ENCODE measurements around the gene PRG3. TPM values are rescaled to one million over a fixed set of nuclear protein-coding genes. Genes with fewer than 3 reads are reported as not detected.
A peak's percentile ranks its signal among the peaks of the same experiment; 100 is the strongest.
"Not testable (repeated sequence)": the region's sequence is repeated elsewhere in the genome, so short reads cannot be mapped to it uniquely, and the experiment has no call there.

The PRG3 gene
- total and polyA plus RNA-seq, 3 experiments from 2014 or later: not detected

GRCh38 chr11:57364851-57365660 is 15.9 kb downstream of the PRG3 start:
- no peak overlapping the region for H3K4me3 Mint-ChIP-seq
- Histone ChIP-seq H3K36me3 (ENCODE audit: insufficient read depth, low read length) (no peaks in the 10 kb centered on the region), H3K27me3 (ENCODE audit: insufficient read depth, low read length, poor library complexity, severe bottlenecking) (no peaks in the 10 kb centered on the region), H3K4me3 (ENCODE audit: low read length) (no peak overlapping the region), H3K9me3 (ENCODE audit: low read length) (no peaks in the 10 kb centered on the region), H3K27ac (ENCODE audit: low read depth, low read length) (no peak overlapping the region), H3K4me1 (ENCODE audit: insufficient read depth, low read length) (no peaks in the 10 kb centered on the region)
- POLR2A ChIA-PET: no interaction called here
- CTCF ChIA-PET: no interaction called here
- no peaks in the 10 kb centered on the region for H3K9me3 Mint-ChIP-seq
- H3K36me3 Mint-ChIP-seq: peaks cover 0 to 5% (median 0%) of the 10 kb centered on the region in 3 donors
- DNase-seq: no peak
- no peaks in the 10 kb centered on the region for H3K4me1 Mint-ChIP-seq
- H3K27me3 Mint-ChIP-seq: peaks cover 9 to 22% of the 10 kb centered on the region in 2 donors
- H3K27ac Mint-ChIP-seq: no peak overlapping the region

GRCh38 chr11:57363131-57364080 is 17.5 kb downstream of the PRG3 start:
- Histone ChIP-seq H3K4me1 (ENCODE audit: insufficient read depth, low read length) (no peaks in the 10 kb centered on the region), H3K4me3 (ENCODE audit: low read length) (no peak overlapping the region), H3K9me3 (ENCODE audit: low read length) (no peaks in the 10 kb centered on the region), H3K27me3 (ENCODE audit: insufficient read depth, low read length, poor library complexity, severe bottlenecking) (no peaks in the 10 kb centered on the region), H3K27ac (ENCODE audit: low read depth, low read length) (no peak overlapping the region), H3K36me3 (ENCODE audit: insufficient read depth, low read length) (no peaks in the 10 kb centered on the region)
- no peak for DNase-seq
- peaks cover 0 to 5% (median 0%) of the 10 kb centered on the region in 3 donors for H3K36me3 Mint-ChIP-seq
- no peaks in the 10 kb centered on the region for H3K9me3 Mint-ChIP-seq
- ChIA-PET POLR2A (no interaction called here), CTCF (interaction anchor here (0.9 to 1.3 kb wide), 3 partner anchors 12 to 94 kb away, joined by 3 read pairs; no protein-coding TSS in a partner anchor)
- H3K27ac Mint-ChIP-seq: no peak overlapping the region
- H3K4me1 Mint-ChIP-seq: no peaks in the 10 kb centered on the region
- H3K4me3 Mint-ChIP-seq: no peak overlapping the region
- peaks cover 6 to 20% of the 10 kb centered on the region in 2 donors for H3K27me3 Mint-ChIP-seq

- POLR2A ChIA-PET: no interaction called here
Observed at GRCh38 chr11:57361926-57362325, 19.0 kb downstream of the PRG3 start.

DNA sequence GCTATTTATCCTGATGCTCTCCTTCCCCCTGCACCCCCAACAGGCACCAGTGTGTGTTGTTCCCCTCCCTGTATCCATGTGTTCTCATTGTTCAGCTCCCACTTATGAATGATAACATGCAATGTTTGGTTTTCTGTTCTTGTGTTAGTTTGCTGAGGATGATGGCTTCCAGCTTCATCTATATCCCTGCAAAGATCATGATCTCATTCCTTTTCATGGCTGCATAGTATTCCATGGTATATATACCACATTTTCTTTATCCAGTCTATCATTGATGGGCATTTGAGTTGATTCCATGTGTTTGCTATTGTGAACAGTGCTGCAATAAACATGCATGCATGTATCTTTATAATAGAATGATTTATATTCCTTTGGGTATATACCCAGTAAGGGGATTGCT is 19.5 kb downstream of the PRG3 start:
- H3K9me3 ChIP-seq (ENCODE audit: low read length); H3K9me3 Mint-ChIP-seq; H3K4me1 Mint-ChIP-seq; H3K27ac Mint-ChIP-seq; POLR2A ChIA-PET; H3K36me3 ChIP-seq (ENCODE audit: insufficient read depth, low read length); H3K27ac ChIP-seq (ENCODE audit: low read depth, low read length); H3K4me3 ChIP-seq (ENCODE audit: low read length); H3K36me3 Mint-ChIP-seq; H3K4me3 Mint-ChIP-seq; DNase-seq; H3K4me1 ChIP-seq (ENCODE audit: insufficient read depth, low read length); H3K27me3 ChIP-seq (ENCODE audit: insufficient read depth, low read length, poor library complexity, severe bottlenecking): not testable (repeated sequence)
- CTCF ChIA-PET: interaction anchor here (1.5 to 2.6 kb wide), 3 partner anchors 8 to 16 kb away, joined by 3 to 14 read pairs (median 3); no protein-coding TSS in a partner anchor
- H3K27me3 Mint-ChIP-seq: peaks cover 6 to 18% of the 10 kb centered on the region in 2 donors

More at GRCh38 chr11:57361926-57362325, 19.0 kb downstream of the PRG3 start:
- Histone ChIP-seq H3K4me3 (ENCODE audit: low read length) (no peak overlapping the region), H3K9me3 (ENCODE audit: low read length) (no peaks in the 10 kb centered on the region), H3K27ac (ENCODE audit: low read depth, low read length) (no peak overlapping the region), H3K36me3 (ENCODE audit: insufficient read depth, low read length) (no peaks in the 10 kb centered on the region), H3K27me3 (ENCODE audit: insufficient read depth, low read length, poor library complexity, severe bottlenecking) (no peaks in the 10 kb centered on the region), H3K4me1 (ENCODE audit: insufficient read depth, low read length) (no peaks in the 10 kb centered on the region)
- Mint-ChIP-seq H3K27me3 (peaks cover 6 to 19% of the 10 kb centered on the region in 2 donors), H3K27ac (peak overlapping the region in 1 of 8 donors; percentile 56), H3K4me3 (no peak overlapping the region), H3K4me1 (no peaks in the 10 kb centered on the region), H3K36me3 (peaks cover 0 to 5% (median 0%) of the 10 kb centered on the region in 3 donors), H3K9me3 (no peaks in the 10 kb centered on the region)
- CTCF ChIA-PET: interaction anchor here (1.1 to 1.6 kb wide), 3 partner anchors 9 to 16 kb away, joined by 3 read pairs; no protein-coding TSS in a partner anchor
- no peak for DNase-seq

DNA sequence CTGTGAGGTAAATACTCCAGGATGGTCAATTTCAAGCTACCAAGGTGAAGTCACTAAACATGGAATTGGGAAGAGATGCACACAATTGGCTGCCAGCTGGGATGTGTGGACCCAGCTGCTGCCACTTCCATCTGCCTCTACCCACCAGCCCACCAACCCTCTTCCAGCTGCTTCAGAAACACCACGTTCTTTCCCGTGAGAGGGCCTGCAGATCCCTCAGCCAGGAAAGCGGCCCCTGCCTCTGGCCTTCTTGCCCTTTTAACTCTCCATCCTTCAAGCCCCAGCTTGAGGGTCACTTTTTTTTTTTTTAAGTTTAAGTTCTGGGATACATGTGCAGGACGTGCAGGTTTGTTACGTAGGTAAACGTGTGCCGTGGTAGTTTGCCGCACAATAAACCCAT is 20.0 kb downstream of the PRG3 start:
- no peak overlapping the region for H3K27ac ChIP-seq (ENCODE audit: low read depth, low read length)
- Mint-ChIP-seq H3K27me3 (peaks cover 6 to 23% of the 10 kb centered on the region in 2 donors), H3K27ac (no peak overlapping the region), H3K4me1 (no peaks in the 10 kb centered on the region), H3K4me3 (no peak overlapping the region), H3K9me3 (no peaks in the 10 kb centered on the region), H3K36me3 (peaks cover 0 to 5% (median 0%) of the 10 kb centered on the region in 3 donors)
- no peak for DNase-seq
- H3K27me3 ChIP-seq (ENCODE audit: insufficient read depth, low read length, poor library complexity, severe bottlenecking): no peaks in the 10 kb centered on the region
- ChIA-PET POLR2A (no interaction called here), CTCF (interaction anchor here (1.5 to 2.6 kb wide), 3 partner anchors 8 to 15 kb away, joined by 3 to 14 read pairs (median 3); no protein-coding TSS in a partner anchor)
- no peak overlapping the region for H3K4me3 ChIP-seq (ENCODE audit: low read length)
- no peaks in the 10 kb centered on the region for H3K4me1 ChIP-seq (ENCODE audit: insufficient read depth, low read length)
- H3K9me3 ChIP-seq (ENCODE audit: low read length): no peaks in the 10 kb centered on the region
- H3K36me3 ChIP-seq (ENCODE audit: insufficient read depth, low read length): no peaks in the 10 kb centered on the region

DNA sequence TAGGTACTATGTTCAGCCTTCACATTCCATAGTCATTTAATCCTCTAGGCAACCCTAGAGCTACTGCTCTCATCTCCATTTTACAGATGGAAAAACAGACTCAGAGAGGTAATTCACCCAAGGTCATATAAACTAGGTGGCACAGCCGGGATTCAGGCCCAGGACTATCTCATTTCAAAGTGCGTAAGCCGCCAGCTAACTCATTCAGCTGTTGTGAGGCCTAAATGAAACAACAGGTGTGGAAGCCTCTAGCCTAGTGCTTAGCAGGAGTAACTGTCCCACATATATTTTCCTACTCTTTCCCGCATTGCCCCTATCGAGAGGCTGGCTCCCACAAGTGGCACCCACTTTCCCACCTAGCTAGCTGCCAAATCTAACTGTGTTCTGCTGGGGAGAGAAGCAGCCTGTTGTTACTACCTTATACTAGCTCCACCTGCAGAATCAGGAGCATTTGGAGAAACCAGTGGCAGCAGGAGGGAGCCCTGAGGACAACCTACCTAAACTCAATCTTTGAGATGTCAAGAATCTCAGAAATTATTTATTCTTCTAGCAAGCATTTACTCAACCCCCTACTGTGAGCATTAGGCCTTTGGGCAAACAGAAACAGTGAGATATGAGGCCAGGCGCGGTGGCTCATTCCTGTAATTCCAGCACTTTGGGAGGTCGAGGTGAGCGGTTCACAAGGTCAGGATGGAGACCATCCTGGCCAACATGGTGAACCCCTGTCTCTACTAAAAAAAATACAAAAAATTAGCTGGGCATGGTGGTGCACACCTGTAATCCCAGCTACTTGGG is 20.9 kb downstream of the PRG3 start:
- no peaks in the 10 kb centered on the region for H3K27me3 ChIP-seq (ENCODE audit: insufficient read depth, low read length, poor library complexity, severe bottlenecking)
- H3K36me3 ChIP-seq (ENCODE audit: insufficient read depth, low read length): no peaks in the 10 kb centered on the region
- Mint-ChIP-seq H3K27me3 (peaks cover 6 to 24% of the 10 kb centered on the region in 2 donors), H3K36me3 (peaks cover 0 to 5% (median 0%) of the 10 kb centered on the region in 3 donors), H3K4me3 (no peak overlapping the region), H3K27ac (no peak overlapping the region), H3K9me3 (no peaks in the 10 kb centered on the region), H3K4me1 (no peaks in the 10 kb centered on the region)
- ChIA-PET CTCF (interaction anchor here (2.6 kb wide), 1 partner anchor 11 kb away, joined by 14 read pairs; no protein-coding TSS in a partner anchor), POLR2A (no interaction called here)
- H3K4me1 ChIP-seq (ENCODE audit: insufficient read depth, low read length): no peaks in the 10 kb centered on the region
- H3K4me3 ChIP-seq (ENCODE audit: low read length): no peak overlapping the region
- no peaks in the 10 kb centered on the region for H3K9me3 ChIP-seq (ENCODE audit: low read length)
- H3K27ac ChIP-seq (ENCODE audit: low read depth, low read length): no peak overlapping the region
- DNase-seq: no peak

- Histone ChIP-seq H3K27ac (ENCODE audit: low read depth, low read length) (no peak overlapping the region), H3K9me3 (ENCODE audit: low read length) (no peaks in the 10 kb centered on the region), H3K36me3 (ENCODE audit: insufficient read depth, low read length) (no peaks in the 10 kb centered on the region), H3K4me1 (ENCODE audit: insufficient read depth, low read length) (no peaks in the 10 kb centered on the region), H3K27me3 (ENCODE audit: insufficient read depth, low read length, poor library complexity, severe bottlenecking) (no peaks in the 10 kb centered on the region), H3K4me3 (ENCODE audit: low read length) (no peak overlapping the region)
- peaks cover 6 to 31% of the 10 kb centered on the region in 2 donors for H3K27me3 Mint-ChIP-seq
- peaks cover 0 to 5% (median 0%) of the 10 kb centered on the region in 3 donors for H3K36me3 Mint-ChIP-seq
- ChIA-PET POLR2A (no interaction called here), CTCF (interaction anchor here (2.6 kb wide), 1 partner anchor 10 kb away, joined by 14 read pairs; no protein-coding TSS in a partner anchor)
- H3K27ac Mint-ChIP-seq: no peak overlapping the region
- no peak overlapping the region for H3K4me3 Mint-ChIP-seq
- DNase-seq: no peak
- H3K4me1 Mint-ChIP-seq: no peaks in the 10 kb centered on the region
- no peaks in the 10 kb centered on the region for H3K9me3 Mint-ChIP-seq
Observed at GRCh38 chr11:57359396-57359795, 21.6 kb downstream of the PRG3 start.
